HG02678 (cell line): ENCODE data around the gene PRKN.

Source experiments
- ATAC-seq: cut with Tn5 transposase; IDR thresholded peaks from one replicate; pipeline ENCODE4 v1.9.1; 2021; ENCODE audit warnings: mild to moderate bottlenecking, moderate library complexity; ENCODE audit not compliant: unreplicated experiment

The PRKN gene

DNA sequence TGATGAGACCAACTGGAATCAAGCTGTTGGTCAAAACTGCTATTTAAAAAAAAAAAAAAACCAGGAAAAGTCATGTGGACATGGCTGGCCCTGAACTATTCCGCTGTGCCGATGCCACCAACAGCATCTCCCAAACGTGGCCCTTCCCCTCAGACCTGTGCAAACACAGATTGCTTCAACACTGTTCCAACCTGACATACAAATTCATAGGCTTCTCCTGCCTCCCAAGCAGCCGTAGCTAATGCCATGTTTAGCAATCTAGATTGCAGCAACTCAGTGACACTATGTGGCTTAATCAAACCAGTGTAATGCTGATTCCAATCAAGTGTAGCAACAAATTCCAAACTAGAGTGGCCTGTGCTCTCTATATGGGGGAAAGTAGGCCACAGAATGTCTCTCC lies 16.2 kb downstream of the PRKN start:
- ATAC-seq, result no peak

DNA sequence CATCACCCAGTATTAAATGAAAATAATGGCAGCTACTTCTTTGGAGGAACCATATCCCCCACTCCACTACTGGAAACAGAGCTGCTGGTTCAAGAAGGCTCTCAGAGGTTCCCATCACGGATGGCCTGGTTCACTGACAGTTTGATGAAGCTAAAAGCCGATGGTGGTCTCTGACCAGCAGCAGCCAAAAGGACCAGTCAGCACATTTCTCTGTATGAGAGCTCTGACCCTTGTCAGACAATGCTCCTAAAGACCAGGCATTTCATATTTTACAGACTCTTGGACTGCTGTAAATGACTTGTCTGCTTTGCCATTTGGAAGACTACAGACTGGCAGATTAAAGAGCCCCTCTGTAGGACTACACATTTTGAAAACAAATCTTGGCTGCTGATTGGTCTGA lies 16.6 kb downstream of the PRKN start:
- ATAC-seq, result no peak

- no peak for ATAC-seq
Observed at GRCh38 chr6:162710419-162710818, 17.1 kb downstream of the PRKN start.

DNA sequence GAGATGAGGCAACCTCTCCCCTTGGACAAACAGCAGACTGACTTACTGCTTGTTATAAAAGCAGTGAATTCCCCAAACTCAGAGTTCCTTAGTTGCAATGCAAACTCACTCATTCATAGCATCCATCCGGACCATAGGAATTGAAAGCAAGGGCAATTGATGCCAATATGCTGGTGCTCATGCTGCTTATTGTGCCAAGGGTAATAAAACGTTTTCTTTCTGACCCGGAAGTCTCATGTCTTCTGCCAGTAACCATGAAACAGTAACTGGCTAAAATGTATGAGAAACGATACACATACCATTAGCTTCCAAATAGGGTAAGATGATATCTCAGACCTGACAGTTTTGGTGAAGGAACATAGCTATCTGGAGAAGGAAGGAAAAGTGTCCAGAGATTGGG lies 18.1 kb downstream of the PRKN start:
- no peak for ATAC-seq

DNA sequence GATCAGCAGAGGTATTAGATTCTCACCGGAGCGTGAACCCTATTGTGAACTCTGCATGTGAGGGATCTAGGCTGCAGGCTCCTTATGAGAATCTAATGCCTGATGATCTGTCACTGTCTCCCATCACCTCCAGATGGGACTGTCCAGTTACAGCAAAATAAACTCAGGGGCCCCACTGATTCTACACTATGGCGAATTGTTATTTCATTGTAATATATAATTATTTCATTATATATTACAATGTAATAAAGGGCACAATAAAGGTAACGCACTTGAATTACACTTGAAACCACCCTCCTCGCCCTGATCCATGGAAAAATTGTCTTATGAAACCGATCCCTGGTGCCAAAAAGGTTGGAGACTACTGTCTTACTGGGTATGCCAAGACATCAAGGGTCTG lies 18.6 kb downstream of the PRKN start:
- no peak for ATAC-seq

GRCh38 chr6:162706232-162706631 lies 21.3 kb downstream of the PRKN start:
- ATAC-seq, result no peak

GRCh38 chr6:162705736-162706135 lies 21.8 kb downstream of the PRKN start:
- ATAC-seq, result no peak

- no peak for ATAC-seq
Observed at GRCh38 chr6:162704001-162704400, 23.6 kb downstream of the PRKN start.

DNA sequence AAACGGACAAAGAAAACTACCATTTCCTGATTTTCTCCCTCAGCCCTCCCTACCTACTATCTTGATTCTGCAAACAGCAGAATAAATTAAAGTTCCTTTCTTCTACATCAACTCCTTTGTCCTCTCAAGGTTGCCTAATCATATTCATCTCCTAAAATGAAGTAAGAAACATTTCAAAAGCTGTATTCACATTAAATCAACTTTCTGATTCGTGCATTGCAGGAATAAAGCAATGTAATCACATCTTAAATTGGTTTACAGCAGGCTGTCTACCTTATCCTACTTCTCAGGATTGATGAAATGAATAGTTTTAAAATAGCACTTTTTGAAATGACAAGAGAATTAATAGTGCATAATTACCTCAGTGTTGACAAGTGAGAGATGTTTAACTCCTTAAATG lies 25.1 kb downstream of the PRKN start:
- no peak for ATAC-seq

DNA sequence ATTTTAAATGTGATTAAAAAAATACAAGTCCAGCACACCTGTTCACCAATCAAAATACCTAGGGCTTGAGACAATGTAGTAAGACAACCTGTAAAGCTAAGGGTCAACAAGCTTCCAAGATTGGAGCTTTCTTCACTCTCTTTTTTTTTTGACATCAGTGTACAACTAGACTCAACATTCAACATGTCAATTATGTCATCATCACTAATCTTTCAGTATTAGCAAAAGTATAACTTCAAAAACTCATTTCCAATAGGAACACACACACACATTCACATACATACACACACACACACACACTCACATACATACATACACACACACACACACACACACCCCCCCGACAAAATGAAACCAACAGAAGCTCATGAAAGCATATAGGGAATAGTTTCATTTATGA lies 26.0 kb downstream of the PRKN start:
- ATAC-seq, result no peak

GRCh38 chr6:162700966-162701365 lies 26.6 kb downstream of the PRKN start:
- ATAC-seq, result no peak

DNA sequence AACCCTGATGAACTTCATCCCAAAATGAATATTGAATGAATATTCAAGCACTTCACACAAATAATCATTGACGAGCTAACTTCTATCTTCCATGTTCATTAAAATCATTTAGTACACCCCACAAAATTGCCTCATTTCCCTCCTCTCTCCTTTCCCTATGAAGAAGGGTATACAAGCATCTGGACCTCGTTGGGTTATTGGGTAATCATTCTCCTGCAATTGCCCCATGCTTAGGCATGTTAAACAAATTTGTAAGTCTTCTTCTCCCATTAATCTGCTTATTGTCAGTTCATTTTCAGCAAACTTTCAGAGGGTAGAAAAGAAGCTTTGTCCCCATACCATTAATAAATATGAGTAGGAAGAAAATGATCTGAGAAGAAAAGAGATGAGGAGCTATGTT lies 27.6 kb downstream of the PRKN start:
- no peak for ATAC-seq

- no peak for ATAC-seq
Observed at GRCh38 chr6:162698440-162698839, 29.1 kb downstream of the PRKN start.

- ATAC-seq, result no peak
Observed at GRCh38 chr6:162697872-162698403, 29.6 kb downstream of the PRKN start.

DNA sequence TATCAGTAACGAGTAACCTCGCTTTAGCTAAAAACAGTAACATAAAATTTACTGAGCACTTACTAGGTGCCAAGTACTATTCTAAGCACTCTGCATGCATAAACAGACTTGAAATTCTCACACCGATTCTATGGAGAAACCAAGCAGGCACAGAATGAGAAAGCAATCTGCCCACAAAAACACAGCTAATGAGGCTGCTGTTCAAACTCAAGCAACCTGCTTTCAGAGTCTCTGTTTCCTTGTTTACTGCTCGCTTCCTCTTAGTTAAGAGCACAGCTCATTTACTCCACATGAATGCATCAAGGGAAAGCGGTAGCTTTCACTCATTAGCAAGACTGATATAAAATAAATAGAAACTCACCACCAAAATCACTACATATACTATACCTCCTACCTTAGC lies 37.4 kb downstream of the PRKN start:
- no peak for ATAC-seq

DNA sequence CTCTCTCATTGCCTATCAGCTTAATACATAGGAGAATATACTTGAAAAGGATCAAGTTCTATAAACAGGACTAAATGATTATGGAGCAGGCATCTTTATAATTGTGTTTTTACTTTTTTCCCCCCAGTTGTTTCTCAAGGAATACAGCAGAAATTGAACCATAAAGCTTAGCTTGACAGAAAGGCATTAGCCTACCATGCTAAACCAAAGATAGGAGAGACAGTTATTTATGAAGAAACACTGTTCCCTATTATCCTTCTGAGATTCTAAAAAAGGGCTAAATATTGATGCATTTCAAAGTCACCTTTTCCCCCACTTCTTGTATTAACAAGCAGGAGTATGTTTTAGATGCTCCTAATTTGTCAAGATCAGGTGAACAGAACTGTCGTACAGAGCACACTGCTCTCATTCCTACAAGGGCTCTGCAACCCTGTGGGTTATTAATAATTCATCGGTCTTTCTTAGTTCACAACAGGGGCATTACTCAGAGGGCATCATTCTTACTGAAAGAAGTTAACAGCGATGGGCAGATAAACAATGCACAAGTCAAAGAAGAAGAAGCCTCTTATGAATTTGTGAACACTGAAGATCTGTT lies 38.7 kb downstream of the PRKN start:
- no peak for ATAC-seq

GRCh38 chr6:162685586-162685985 lies 42.0 kb downstream of the PRKN start:
- no peak for ATAC-seq

GRCh38 chr6:162684961-162685360 lies 42.6 kb downstream of the PRKN start:
- ATAC-seq, result no peak

DNA sequence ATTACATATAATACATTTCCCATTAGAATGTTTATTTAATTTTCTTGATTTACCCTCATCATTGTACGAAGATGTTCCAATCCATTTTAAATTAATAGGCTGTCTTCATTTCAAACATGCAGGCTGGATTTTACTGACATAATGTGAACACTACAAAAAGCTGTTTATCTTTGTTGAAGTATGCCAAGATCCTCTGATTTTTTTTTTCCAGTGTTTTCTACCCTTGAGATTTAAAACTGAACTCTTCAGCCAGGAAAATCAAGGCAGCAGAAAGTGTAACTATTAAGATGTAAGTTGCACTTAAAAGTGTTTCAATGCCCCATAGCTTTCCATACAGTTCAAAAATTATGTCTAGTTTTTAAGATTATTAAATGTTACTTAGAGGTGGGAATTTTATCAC lies 43.5 kb downstream of the PRKN start:
- ATAC-seq, result no peak

- no peak for ATAC-seq
Observed at GRCh38 chr6:162683135-162683534, 44.4 kb downstream of the PRKN start.

GRCh38 chr6:162681447-162681846 lies 46.1 kb downstream of the PRKN start:
- no peak for ATAC-seq

- no peak for ATAC-seq
Observed at GRCh38 chr6:162680871-162681270, 46.7 kb downstream of the PRKN start.

DNA sequence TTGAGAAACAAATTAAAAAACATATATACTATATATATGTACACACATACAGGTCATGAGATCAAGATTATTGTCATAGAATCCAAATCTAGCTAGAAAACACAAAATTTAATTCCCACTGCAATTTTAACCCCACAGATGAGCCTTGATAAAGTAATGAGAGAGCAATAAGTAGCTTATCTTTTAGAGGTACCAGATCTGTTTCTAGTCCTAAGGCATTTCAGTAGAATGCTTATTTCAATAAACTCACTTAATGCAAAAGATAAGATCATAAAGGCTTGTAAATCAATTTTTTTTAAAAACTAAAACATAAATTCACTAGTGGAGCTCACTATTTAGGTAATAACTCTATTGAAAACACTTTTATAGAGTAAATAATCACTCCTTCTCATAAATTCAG lies 47.2 kb downstream of the PRKN start:
- no peak for ATAC-seq
